Umbilical cord (tissue), 2 donors: ENCODE results near the gene TFRC. TPM values are rescaled to one million over a fixed set of nuclear protein-coding genes. Genes with fewer than 3 reads are reported as not detected.
"Not testable (repeated sequence)": the region's sequence is repeated elsewhere in the genome, so short reads cannot be mapped to it uniquely, and the experiment has no call there.

Experiments
- DNase-seq: peaks from one replicate; pipeline ENCODE4 v3.0.0-alpha.2; 2015; ENCODE audit warnings: low spot score
- total RNA-seq: library from RNA; depleted of rRNA; stranded (reverse); fragments of >200 nt; gene quantifications from one replicate; pipeline ENCODE4 v1.2.3, GENCODE V29; 2014; ENCODE audit warnings: low replicate concordance; ENCODE audit not compliant: insufficient read depth

TFRC gene
- total RNA-seq, 1 donor from 2014 or later: 136 TPM

GRCh38 chr3:196004359-196005052 lies 77.4 kb downstream of the TFRC start:
- not testable (repeated sequence) for DNase-seq

- no peak for DNase-seq
These were observed 78.3 kb downstream of the TFRC start for GRCh38 chr3:196003611-196004010.

- not testable (repeated sequence) for DNase-seq
These were observed 79.2 kb downstream of the TFRC start for GRCh38 chr3:196002721-196003120.

GRCh38 chr3:196001240-196001639 lies 80.7 kb downstream of the TFRC start:
- not testable (repeated sequence) for DNase-seq

- DNase-seq: not testable (repeated sequence)
These were observed 81.4 kb downstream of the TFRC start for GRCh38 chr3:196000360-196000950.

GRCh38 chr3:195999896-196000295 lies 82.0 kb downstream of the TFRC start:
- DNase-seq: no peak

Other genes with a start within 250 kb of the TFRC start
- gene TNK2, start 173.5 kb downstream of the TFRC start, total RNA-seq: 7.7 TPM
- gene ZDHHC19, start 129.3 kb upstream of the TFRC start, total RNA-seq: 6.7 TPM
- gene SLC51A, start 134.4 kb upstream of the TFRC start, total RNA-seq: 7.9 TPM
- gene PCYT1A, start 205.6 kb upstream of the TFRC start, total RNA-seq: 59.5 TPM
- gene DYNLT2B, start 236.2 kb upstream of the TFRC start, total RNA-seq: 17.3 TPM